ENCODE measurements around the gene CCL8. TPM values are rescaled to one million over a fixed set of nuclear protein-coding genes. Genes with fewer than 3 reads are reported as not detected.

Gene CCL8
- total and polyA plus RNA-seq, 4 donors: 0.26 to 7.6 (median 0.72) TPM

GRCh38 chr17:34352191-34352590, 33.0 kb downstream of the CCL8 start:
- Histone ChIP-seq H3K4me1 (ENCODE audit: control insufficient read depth in 5 of 5, insufficient read depth in 5 of 5, low read length in 5 of 5) (peaks cover 0 to 18% (median 0%) of the 10 kb centered on the region in 5 donors), H3K9me3 (ENCODE audit: control insufficient read depth in 4 of 4, insufficient read depth in 3 of 4, low read length in 3 of 4) (no peaks in the 10 kb centered on the region), H3K9ac (ENCODE audit: insufficient read depth in 1 of 2, low read length in 2 of 2) (no peak overlapping the region), H3K27me3 (ENCODE audit: control insufficient read depth in 3 of 3, insufficient read depth in 3 of 3, low read length in 2 of 3) (no peaks in the 10 kb centered on the region), H3K36me3 (ENCODE audit: control insufficient read depth in 4 of 4, insufficient read depth in 4 of 4, low read length in 4 of 4) (no peaks in the 10 kb centered on the region), H3K4me3 (no peak overlapping the region), H3K27ac (ENCODE audit: low read depth in 1 of 2, low read length in 1 of 2) (no peak overlapping the region)
- DNase-seq (peak in 2 of 3 donors; percentile 89 to 94), ATAC-seq (ENCODE audit: insufficient read depth, low FRiP score) (no peak)
- no peak for TF ChIP-seq CTCF (IDR thresholded peaks at IDR 0.05; ENCODE audit: control extremely low read depth, extremely low read depth)

- no peak overlapping the region for H3K27ac ChIP-seq (ENCODE audit: low read depth in 1 of 2, low read length in 1 of 2)
- H3K4me3 ChIP-seq: no peak overlapping the region
- no peak overlapping the region for H3K9ac ChIP-seq (ENCODE audit: insufficient read depth in 1 of 2, low read length in 2 of 2)
- H3K9me3 ChIP-seq (ENCODE audit: control insufficient read depth in 4 of 4, insufficient read depth in 3 of 4, low read length in 3 of 4): no peaks in the 10 kb centered on the region
- TF ChIP-seq CTCF (IDR thresholded peaks at IDR 0.05; ENCODE audit: control extremely low read depth, extremely low read depth): no peak
- no peaks in the 10 kb centered on the region for H3K36me3 ChIP-seq (ENCODE audit: control insufficient read depth in 4 of 4, insufficient read depth in 4 of 4, low read length in 4 of 4)
- peaks cover 0 to 18% (median 0%) of the 10 kb centered on the region in 5 donors for H3K4me1 ChIP-seq (ENCODE audit: control insufficient read depth in 5 of 5, insufficient read depth in 5 of 5, low read length in 5 of 5)
- no peaks in the 10 kb centered on the region for H3K27me3 ChIP-seq (ENCODE audit: control insufficient read depth in 3 of 3, insufficient read depth in 3 of 3, low read length in 2 of 3)
- DNase-seq: peak in 2 of 3 donors; percentile 48 to 71
- no peak for ATAC-seq (ENCODE audit: insufficient read depth, low FRiP score)
Measured at GRCh38 chr17:34354637-34355036, 35.4 kb downstream of the CCL8 start.

GRCh38 chr17:34356194-34356593, 37.0 kb downstream of the CCL8 start, which contains the start of gene CCL13:
Gene CCL13 (plus strand): TSS chr17:34356480. CDS start chr17:34356527, 47 bp downstream.
- H3K27ac ChIP-seq (ENCODE audit: low read depth in 1 of 2, low read length in 1 of 2): no peak within 1 kb of the TSS
- no peaks in the 10 kb centered on the region for H3K36me3 ChIP-seq (ENCODE audit: control insufficient read depth in 4 of 4, insufficient read depth in 4 of 4, low read length in 4 of 4)
- H3K9me3 ChIP-seq (ENCODE audit: control insufficient read depth in 4 of 4, insufficient read depth in 3 of 4, low read length in 3 of 4): no peaks in the 10 kb centered on the region
- peaks cover 0 to 16% (median 0%) of the 10 kb centered on the region in 5 donors for H3K4me1 ChIP-seq (ENCODE audit: control insufficient read depth in 5 of 5, insufficient read depth in 5 of 5, low read length in 5 of 5)
- DNase-seq (no peak), ATAC-seq (ENCODE audit: insufficient read depth, low FRiP score) (no peak)
- H3K4me3 ChIP-seq: no peak within 1 kb of the TSS
- H3K27me3 ChIP-seq (ENCODE audit: control insufficient read depth in 3 of 3, insufficient read depth in 3 of 3, low read length in 2 of 3): no peaks in the 10 kb centered on the region
- no peak for TF ChIP-seq CTCF (IDR thresholded peaks at IDR 0.05; ENCODE audit: control extremely low read depth, extremely low read depth)
- 81 to 87% methylated on average over 5 of the region's 5 CpGs for whole genome bisulfite sequencing, 2 donors
- no peak within 1 kb of the TSS for H3K9ac ChIP-seq (ENCODE audit: insufficient read depth in 1 of 2, low read length in 2 of 2)

- 68 to 84% methylated on average over 2 of the region's 2 CpGs for WGBS, 2 donors
- TF ChIP-seq CTCF (IDR thresholded peaks at IDR 0.05; ENCODE audit: control extremely low read depth, extremely low read depth): no peak
- DNase-seq: no peak
- no peaks in the 10 kb centered on the region for H3K27me3 ChIP-seq (ENCODE audit: control insufficient read depth in 3 of 3, insufficient read depth in 3 of 3, low read length in 2 of 3)
- ATAC-seq (ENCODE audit: insufficient read depth, low FRiP score): no peak
- H3K4me3 ChIP-seq: no peak overlapping the region
- H3K36me3 ChIP-seq (ENCODE audit: control insufficient read depth in 4 of 4, insufficient read depth in 4 of 4, low read length in 4 of 4): no peaks in the 10 kb centered on the region
- peaks cover 0 to 17% (median 0%) of the 10 kb centered on the region in 5 donors for H3K4me1 ChIP-seq (ENCODE audit: control insufficient read depth in 5 of 5, insufficient read depth in 5 of 5, low read length in 5 of 5)
- H3K27ac ChIP-seq (ENCODE audit: low read depth in 1 of 2, low read length in 1 of 2): no peak overlapping the region
- no peak overlapping the region for H3K9ac ChIP-seq (ENCODE audit: insufficient read depth in 1 of 2, low read length in 2 of 2)
- no peaks in the 10 kb centered on the region for H3K9me3 ChIP-seq (ENCODE audit: control insufficient read depth in 4 of 4, insufficient read depth in 3 of 4, low read length in 3 of 4)
Measured at GRCh38 chr17:34357398-34357797, 38.2 kb downstream of the CCL8 start.

Measured in lung (tissue), 12 donors.